NCI-H748 (cell line): ENCODE data around the gene PPP1R7.

Experiments used
- DNase-seq: peaks from one replicate; lab custom pipeline; 2025; ENCODE audit not compliant: unreplicated experiment; lab: John Stamatoyannopoulos, UW

Gene PPP1R7

GRCh38 chr2:241226723-241227572 is 76.7 kb downstream of the PPP1R7 start:
- no peak for DNase-seq

GRCh38 chr2:241227594-241227993 is 77.3 kb downstream of the PPP1R7 start:
- DNase-seq = no peak

GRCh38 chr2:241228081-241228859 is 78.0 kb downstream of the PPP1R7 start:
- no peak for DNase-seq

GRCh38 chr2:241228860-241229516 is 78.7 kb downstream of the PPP1R7 start:
- no peak for DNase-seq

GRCh38 chr2:241229563-241230401 is 79.5 kb downstream of the PPP1R7 start:
- DNase-seq = no peak

GRCh38 chr2:241230435-241230834 is 80.2 kb downstream of the PPP1R7 start:
- no peak for DNase-seq

GRCh38 chr2:241232736-241233575 is 82.7 kb downstream of the PPP1R7 start:
- no peak for DNase-seq
